Measurements from ENCODE around the gene B4GALNT1. TPM values are rescaled to one million over a fixed set of nuclear protein-coding genes. Genes with fewer than 3 reads are reported as not detected.
A peak's percentile ranks its signal among the peaks of the same experiment; 100 is the strongest.

Gene B4GALNT1
- total RNA-seq, 4 donors from 2014 or later, result 0.88 to 7.9 (median 2.2) TPM

DNA sequence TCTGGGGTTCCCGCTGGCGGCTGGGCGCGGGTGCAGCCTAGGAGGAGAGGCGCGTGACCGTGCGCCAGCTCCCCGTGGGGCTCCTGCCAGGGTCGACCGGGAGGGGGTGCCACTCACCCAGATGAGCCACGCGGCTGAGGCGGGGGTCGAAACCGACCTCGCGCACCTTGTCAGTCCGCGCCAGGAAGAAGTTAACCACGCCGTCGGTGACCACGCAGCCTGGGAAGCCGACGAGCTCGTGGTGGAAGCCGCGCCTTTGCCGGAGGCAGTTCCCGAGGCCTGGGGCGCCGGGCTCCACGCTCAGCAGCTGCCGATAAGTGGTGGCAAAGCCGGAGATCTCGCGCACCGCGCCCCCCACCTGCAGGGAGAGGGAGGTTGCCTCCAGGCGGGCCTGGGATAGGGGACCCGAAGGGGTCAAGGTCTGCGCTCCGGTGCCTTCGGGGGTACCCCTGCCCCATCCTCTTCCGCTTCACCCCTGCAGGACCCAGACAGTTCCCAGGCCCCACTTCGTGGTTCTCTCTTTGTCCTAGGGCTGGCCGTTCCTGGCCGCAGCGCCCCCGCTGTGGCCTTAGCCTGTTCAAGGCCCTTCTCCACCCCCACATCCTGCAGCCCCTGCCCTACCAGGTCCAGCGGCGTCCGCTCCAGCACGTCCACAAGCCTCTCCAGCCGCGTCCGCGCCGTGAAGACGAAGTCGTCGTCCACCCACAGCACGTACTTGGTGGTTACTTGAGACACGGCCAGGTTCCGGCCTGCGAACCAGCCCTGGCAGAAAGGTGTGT, 5.3 kb downstream of the B4GALNT1 start:
- Histone ChIP-seq H3K9me3 (no peaks in the 10 kb centered on the region), H3K27ac (no peak overlapping the region), H3K4me1 (peaks cover 16 to 19% of the 10 kb centered on the region in 2 donors), H3K36me3 (no peaks in the 10 kb centered on the region), H3K27me3 (peaks cover 28% of the 10 kb centered on the region), H3K4me3 (replicated peaks in 1 of 3) (no peak overlapping the region)
- intact Hi-C loops (cut with DNase I), result no loop called here
- WGBS, 2 donors, result 14 to 23% methylated on average over 32 to 50 of the region's 67 CpGs
- TF ChIP-seq POLR2A (IDR thresholded peaks at IDR 0.05) (no peak), CTCF (IDR thresholded peaks at IDR 0.05) (no peak)
- peak in 1 of 2 donors; percentile 43 for DNase-seq

- Histone ChIP-seq H3K36me3 (no peaks in the 10 kb centered on the region), H3K9me3 (no peaks in the 10 kb centered on the region), H3K27me3 (peaks cover 26% of the 10 kb centered on the region), H3K4me3 (replicated peaks in 1 of 3) (no peak overlapping the region), H3K4me1 (peaks cover 9 to 12% of the 10 kb centered on the region in 2 donors), H3K27ac (no peak overlapping the region)
- DNase-seq, result no peak
- 22 to 27% methylated on average over 9 of the region's 9 CpGs for WGBS, 2 donors
- TF ChIP-seq CTCF (IDR thresholded peaks at IDR 0.05), result no peak
- TF ChIP-seq POLR2A (IDR thresholded peaks at IDR 0.05), result no peak
- intact Hi-C loops (cut with DNase I), result no loop called here
These were observed 6.0 kb downstream of the B4GALNT1 start for GRCh38 chr12:57626921-57627445.

GRCh38 chr12:57626111-57626920, 6.7 kb downstream of the B4GALNT1 start:
- no peak for DNase-seq
- Histone ChIP-seq H3K9me3 (no peaks in the 10 kb centered on the region), H3K27ac (no peak overlapping the region), H3K4me3 (replicated peaks in 1 of 3) (no peak overlapping the region), H3K27me3 (peaks cover 24% of the 10 kb centered on the region), H3K4me1 (peaks cover 9 to 16% of the 10 kb centered on the region in 2 donors), H3K36me3 (no peaks in the 10 kb centered on the region)
- 31 to 40% methylated on average over 9 to 12 of the region's 13 CpGs for WGBS, 2 donors
- TF ChIP-seq CTCF (IDR thresholded peaks at IDR 0.05) (no peak), POLR2A (IDR thresholded peaks at IDR 0.05) (no peak)
- intact Hi-C loops (cut with DNase I), result no loop called here

GRCh38 chr12:57625261-57626032, 7.6 kb downstream of the B4GALNT1 start:
- Histone ChIP-seq H3K27me3 (peaks cover 32% of the 10 kb centered on the region), H3K9me3 (no peaks in the 10 kb centered on the region), H3K4me1 (peaks cover 12 to 23% of the 10 kb centered on the region in 2 donors), H3K4me3 (replicated peaks in 1 of 3) (no peak overlapping the region), H3K36me3 (no peaks in the 10 kb centered on the region), H3K27ac (no peak overlapping the region)
- intact Hi-C loops (cut with DNase I), result no loop called here
- WGBS, 2 donors, result 63 to 69% methylated on average over 12 of the region's 12 CpGs
- TF ChIP-seq POLR2A (IDR thresholded peaks at IDR 0.05) (no peak), CTCF (IDR thresholded peaks at IDR 0.05) (no peak)
- DNase-seq, result no peak

All from thyroid gland (tissue), 4 donors.